Mesenchymal stem cell (in vitro differentiated cells and primary cell): ENCODE results near the gene KCTD5.

ENCODE experiments used
- DNase-seq: peaks from one replicate; pipeline ENCODE4 v3.0.0-alpha.2; 2013
- H2AFZ ChIP-seq: one replicate; pipeline ENCODE4 v1.6.1; 2013; ENCODE audit warnings: low read depth, mild to moderate bottlenecking, control low read depth, inconsistent platforms, low read length, moderate library complexity
- H2AK5ac ChIP-seq: 2 replicates; pipeline ENCODE4 v1.6.1; 2013; ENCODE audit warnings: low read length, moderate library complexity, mild to moderate bottlenecking, inconsistent platforms; ENCODE audit not compliant: severe bottlenecking
- H2BK120ac ChIP-seq: one replicate; pipeline ENCODE4 v1.6.1; 2013; ENCODE audit warnings: low read depth, mild to moderate bottlenecking, inconsistent platforms, low read length, moderate library complexity
- H2BK12ac ChIP-seq, 2 experiments: one replicate each; pipeline ENCODE4 v1.6.1; 2013; ENCODE audit warnings: inconsistent platforms in 2 of 2, low read length in 2 of 2, mild to moderate bottlenecking in 2 of 2, moderate library complexity in 2 of 2, control low read depth in 1 of 2
- H2BK15ac ChIP-seq: one replicate; pipeline ENCODE4 v1.6.1; 2013; ENCODE audit warnings: mild to moderate bottlenecking, low read depth, inconsistent platforms; ENCODE audit not compliant: poor library complexity, severe bottlenecking
- H2BK5ac ChIP-seq: 2 replicates; pipeline ENCODE4 v1.6.1; 2013; ENCODE audit warnings: low read depth, mild to moderate bottlenecking, low read length, control low read depth, inconsistent platforms; ENCODE audit not compliant: poor library complexity, severe bottlenecking
- H3K14ac ChIP-seq, 2 experiments: one replicate each; pipeline ENCODE4 v1.6.1; 2013; ENCODE audit warnings: inconsistent platforms in 2 of 2, low read length in 2 of 2, control low read depth in 1 of 2, mild to moderate bottlenecking in 1 of 2, moderate library complexity in 1 of 2
- H3K18ac ChIP-seq, 2 experiments: one replicate each; pipeline ENCODE4 v1.6.1; 2013; ENCODE audit warnings: inconsistent platforms in 2 of 2, low read length in 2 of 2, control low read depth in 1 of 2, low read depth in 1 of 2, mild to moderate bottlenecking in 1 of 2
- H3K23ac ChIP-seq, 2 experiments: one replicate each; pipeline ENCODE4 v1.6.1; 2013; ENCODE audit warnings: inconsistent platforms in 2 of 2, low read length in 2 of 2, mild to moderate bottlenecking in 2 of 2, moderate library complexity in 2 of 2, control low read depth in 1 of 2
- H3K27ac ChIP-seq: 2 replicates; pipeline ENCODE4 v1.5.1; 2013; ENCODE audit warnings: mild to moderate bottlenecking, moderate library complexity, low read length, control low read depth, inconsistent platforms; ENCODE audit not compliant: poor library complexity, severe bottlenecking
- H3K27me3 ChIP-seq, 2 experiments: 2 replicates each; pipeline versions ENCODE4 v1.6.1 to v1.7.0; 2013; ENCODE audit warnings: low read length in 2 of 2, mild to moderate bottlenecking in 2 of 2, moderate library complexity in 2 of 2, control low read depth in 1 of 2, inconsistent platforms in 1 of 2; ENCODE audit not compliant: control insufficient read depth in 1 of 2, insufficient read depth in 1 of 2
- H3K36me3 ChIP-seq, 2 experiments: 2 replicates each; pipeline versions ENCODE4 v1.6.1 to v1.7.0; 2013; ENCODE audit warnings: low read length in 2 of 2, control low read depth in 1 of 2, inconsistent platforms in 1 of 2, low read depth in 1 of 2, mild to moderate bottlenecking in 1 of 2; ENCODE audit not compliant: insufficient read depth in 2 of 2, control insufficient read depth in 1 of 2
- H3K4ac ChIP-seq, 2 experiments: one replicate each; pipeline ENCODE4 v1.6.1; 2013; ENCODE audit warnings: inconsistent platforms in 2 of 2, low read length in 2 of 2, mild to moderate bottlenecking in 2 of 2, moderate library complexity in 2 of 2, control low read depth in 1 of 2, low read depth in 1 of 2
- H3K4me1 ChIP-seq: 2 replicates; pipeline ENCODE4 v1.6.1; 2013; ENCODE audit warnings: low read depth, low read length, control low read depth; ENCODE audit not compliant: control insufficient read depth, insufficient read depth
- H3K4me2 ChIP-seq: 2 replicates; pipeline ENCODE4 v1.6.1; 2013; ENCODE audit warnings: low read length, mild to moderate bottlenecking, inconsistent platforms; ENCODE audit not compliant: poor library complexity, severe bottlenecking
- H3K4me3 ChIP-seq, 2 experiments: 2 replicates each; pipeline versions ENCODE4 v1.5.1 to v1.7.0; 2013; ENCODE audit warnings: low read length in 2 of 2, mild to moderate bottlenecking in 2 of 2, control low read depth in 1 of 2, low read depth in 1 of 2; ENCODE audit not compliant: insufficient read depth in 1 of 2
- H3K79me1 ChIP-seq: replicated peaks from 2 replicates; pipeline ENCODE4 v1.6.1; 2013; ENCODE audit warnings: mild to moderate bottlenecking, control low read depth, low read length, inconsistent platforms; ENCODE audit not compliant: poor library complexity, severe bottlenecking
- H3K9ac ChIP-seq: 2 replicates; pipeline ENCODE4 v1.7.0; 2013; ENCODE audit warnings: mild to moderate bottlenecking, low read length, moderate library complexity
- H3K9me3 ChIP-seq: 2 replicates; pipeline ENCODE4 v1.7.0; 2013; ENCODE audit warnings: mild to moderate bottlenecking, low read length; ENCODE audit not compliant: control insufficient read depth
- H4K8ac ChIP-seq: one replicate; pipeline ENCODE4 v1.6.1; 2013; ENCODE audit warnings: inconsistent platforms, mild to moderate bottlenecking, low read length, moderate library complexity
- H4K91ac ChIP-seq: one replicate; pipeline ENCODE4 v1.6.1; 2013; ENCODE audit warnings: mild to moderate bottlenecking, low read length, inconsistent platforms
- WGBS: methylation state at CpG from one replicate; pipeline ENCODE4 v1.1.7; 2013; ENCODE audit warnings: mixed read lengths; 5-methylcytosine and 5-hydroxymethylcytosine counted together

The KCTD5 gene

DNA sequence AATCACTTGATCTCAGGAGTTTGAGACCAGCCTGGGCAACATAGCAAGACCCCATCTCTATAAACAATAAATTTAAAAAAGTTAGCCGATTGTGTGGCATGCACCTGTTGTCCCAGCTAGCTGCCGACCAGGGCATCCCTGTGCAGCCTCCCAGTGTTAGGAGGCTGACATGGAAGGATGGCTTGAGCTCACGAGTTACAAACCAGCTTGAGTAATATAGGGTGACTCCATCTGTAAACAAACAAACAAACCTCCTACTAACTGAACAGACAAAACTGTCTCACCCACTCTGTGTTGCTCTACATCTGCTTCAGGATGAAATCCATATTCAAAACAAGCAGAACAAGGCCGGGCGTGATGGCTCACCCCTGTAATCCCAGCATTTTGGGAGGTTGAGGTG, 44.6 kb downstream of the KCTD5 start:
- Histone ChIP-seq H3K36me3 (no peaks in the 10 kb centered on the region), H3K9me3 (no peaks in the 10 kb centered on the region), H3K4me2 (no peak overlapping the region), H3K18ac (no peak overlapping the region), H3K14ac (no peak overlapping the region), H2AK5ac (no peak overlapping the region), H2AFZ (no peak overlapping the region), H2BK15ac (no peak overlapping the region), H4K8ac (no peak overlapping the region), H3K23ac (no peak overlapping the region), H2BK120ac (no peak overlapping the region), H3K27ac (no peak overlapping the region), H3K79me1 (no peaks in the 10 kb centered on the region), H2BK12ac (no peak overlapping the region), H2BK5ac (no peak overlapping the region), H3K4me1 (no peaks in the 10 kb centered on the region), H3K4me3 (no peak overlapping the region), H3K27me3 (peaks cover 12 to 19% of the 10 kb centered on the region in 2 experiments), H3K4ac (no peak overlapping the region), H3K9ac (no peak overlapping the region), H4K91ac (no peak overlapping the region)
- no peak for DNase-seq
- WGBS: 96% methylated on average over 5 of the region's 5 CpGs

DNA sequence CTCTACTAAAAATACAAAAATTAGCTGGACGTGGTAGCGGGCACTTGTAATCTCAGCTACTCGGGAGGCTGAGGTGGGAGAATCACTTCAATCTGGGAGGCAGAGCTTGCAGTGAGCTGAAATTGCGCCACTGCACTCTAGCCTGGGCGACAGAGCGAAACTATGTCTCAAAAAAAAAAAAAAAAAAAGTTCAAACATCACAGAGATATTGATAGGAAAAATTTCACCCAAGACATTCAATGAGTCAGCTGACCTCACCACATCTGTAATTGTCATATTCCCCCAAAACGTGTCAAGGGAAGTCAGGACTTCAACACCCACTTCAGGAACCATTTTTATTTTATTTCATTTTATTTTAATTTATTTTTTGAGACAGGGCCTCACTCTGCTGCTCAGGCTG, 45.7 kb downstream of the KCTD5 start:
- Histone ChIP-seq H3K23ac (no peak overlapping the region), H3K4me2 (no peak overlapping the region), H4K91ac (no peak overlapping the region), H3K27ac (no peak overlapping the region), H3K36me3 (no peaks in the 10 kb centered on the region), H3K4me1 (no peaks in the 10 kb centered on the region), H2AK5ac (no peak overlapping the region), H2BK120ac (no peak overlapping the region), H3K27me3 (peaks cover 15 to 19% of the 10 kb centered on the region in 2 experiments), H2BK15ac (no peak overlapping the region), H4K8ac (no peak overlapping the region), H3K9me3 (no peaks in the 10 kb centered on the region), H3K79me1 (no peaks in the 10 kb centered on the region), H3K9ac (no peak overlapping the region), H2AFZ (no peak overlapping the region), H3K4me3 (no peak overlapping the region), H3K4ac (no peak overlapping the region), H3K14ac (no peak overlapping the region), H2BK12ac (no peak overlapping the region), H3K18ac (no peak overlapping the region), H2BK5ac (no peak overlapping the region)
- DNase-seq: no peak
- 95% methylated on average over 7 of the region's 7 CpGs for WGBS

DNA sequence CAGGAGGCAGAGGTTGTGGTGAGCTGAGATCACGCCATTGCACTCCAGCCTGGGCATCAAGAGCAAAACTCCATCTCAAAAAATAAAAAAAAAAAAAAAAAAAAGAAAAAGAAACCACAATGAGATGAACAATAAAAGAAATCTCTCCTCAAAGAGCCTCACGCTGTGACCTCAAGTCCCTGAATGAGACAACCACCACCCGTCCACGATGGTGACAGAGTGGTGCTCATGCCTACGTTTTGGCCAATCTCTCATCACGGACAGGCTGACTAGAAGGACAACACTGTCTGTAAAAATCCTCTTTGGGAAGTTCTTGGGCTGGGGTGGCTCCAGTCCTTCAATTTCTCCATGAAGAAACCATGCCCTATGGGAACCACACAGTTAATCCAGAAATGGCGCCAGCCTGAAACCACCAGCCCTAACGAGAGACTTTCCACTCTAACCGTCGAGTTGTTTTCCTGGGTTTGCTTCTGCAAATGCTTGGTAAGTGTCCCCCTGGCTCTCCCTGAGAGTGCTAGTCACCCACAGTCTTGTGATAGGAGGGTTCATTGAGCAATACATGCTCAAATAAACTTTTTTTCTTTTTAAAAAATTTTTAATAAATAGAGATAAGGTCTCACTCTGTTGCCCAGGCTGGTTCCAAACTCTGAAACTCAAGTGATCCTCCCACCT, 52.7 kb downstream of the KCTD5 start:
- no peak overlapping the region for H3K14ac ChIP-seq
- DNase-seq: no peak

DNA sequence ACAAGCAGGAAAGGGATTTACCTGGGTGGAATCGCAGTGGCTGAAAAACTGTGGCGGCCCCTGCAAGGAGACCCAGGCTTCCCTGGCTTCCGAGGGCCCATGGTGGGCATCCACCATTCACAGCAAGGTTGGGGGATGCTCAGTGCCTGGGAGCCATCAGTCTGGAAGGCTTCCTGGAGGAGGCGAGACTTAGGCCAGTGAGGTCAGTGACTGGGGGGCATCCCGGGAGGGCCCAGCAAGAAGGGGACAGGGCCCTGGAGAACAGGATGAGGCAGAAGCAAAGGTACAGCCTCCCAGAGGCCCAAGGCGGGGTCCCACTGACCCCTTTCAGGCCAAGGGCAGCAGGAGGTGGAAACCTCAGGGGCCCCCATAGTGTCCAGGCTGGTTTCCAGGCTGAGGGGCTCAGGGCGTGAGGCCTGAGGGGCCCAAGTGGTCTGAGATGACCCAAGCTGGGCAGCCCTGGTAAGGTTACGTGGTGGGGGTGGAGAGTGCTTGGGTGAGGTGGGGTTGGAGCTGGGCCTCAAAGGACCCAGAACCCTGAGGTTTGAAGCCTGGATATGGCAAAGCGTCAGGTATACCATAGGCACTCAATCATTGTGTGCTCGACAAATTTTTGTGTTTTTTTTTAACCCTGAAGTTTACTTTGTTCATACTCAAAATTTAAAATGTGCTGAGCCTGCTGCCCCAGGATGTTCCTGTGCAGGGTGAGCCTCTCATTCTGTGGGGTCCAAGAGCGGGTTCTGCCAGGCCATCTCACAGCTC, 54.3 kb downstream of the KCTD5 start:
- Histone ChIP-seq H2BK120ac (no peak overlapping the region), H3K4ac (no peak overlapping the region), H3K4me2 (no peak overlapping the region), H4K8ac (no peak overlapping the region), H2BK12ac (no peak overlapping the region), H3K4me1 (peaks cover 6% of the 10 kb centered on the region), H2AFZ (no peak overlapping the region), H3K36me3 (no peaks in the 10 kb centered on the region), H3K9me3 (no peaks in the 10 kb centered on the region), H3K4me3 (no peak overlapping the region), H3K23ac (no peak overlapping the region), H3K18ac (no peak overlapping the region), H2BK5ac (no peak overlapping the region), H3K9ac (no peak overlapping the region), H2BK15ac (peak overlapping the region; percentile 5), H3K14ac (no peak overlapping the region), H3K79me1 (no peaks in the 10 kb centered on the region), H4K91ac (no peak overlapping the region), H2AK5ac (no peak overlapping the region), H3K27ac (no peak overlapping the region), H3K27me3 (peaks cover 7 to 13% of the 10 kb centered on the region in 2 experiments)
- no peak for DNase-seq
- WGBS: 96% methylated on average over 11 of the region's 11 CpGs

More for the DNA sequence above, 52.7 kb downstream of the KCTD5 start:
- H3K4me2 ChIP-seq: no peak overlapping the region
- H3K4ac ChIP-seq: no peak overlapping the region
- no peak overlapping the region for H2BK120ac ChIP-seq
- no peak overlapping the region for H3K4me3 ChIP-seq
- H4K8ac ChIP-seq: no peak overlapping the region
- no peak overlapping the region for H3K9ac ChIP-seq
- H3K27me3 ChIP-seq: peaks cover 8 to 12% of the 10 kb centered on the region in 2 experiments
- no peak overlapping the region for H2AK5ac ChIP-seq
- H3K79me1 ChIP-seq: no peaks in the 10 kb centered on the region
- peaks cover 3% of the 10 kb centered on the region for H3K4me1 ChIP-seq
- 93% methylated on average over 9 of the region's 10 CpGs for WGBS
- H3K23ac ChIP-seq: no peak overlapping the region
- H2BK5ac ChIP-seq: no peak overlapping the region
- H2BK15ac ChIP-seq: no peak overlapping the region
- no peak overlapping the region for H2BK12ac ChIP-seq
- H3K27ac ChIP-seq: no peak overlapping the region
- no peaks in the 10 kb centered on the region for H3K36me3 ChIP-seq
- no peaks in the 10 kb centered on the region for H3K9me3 ChIP-seq
- H2AFZ ChIP-seq: peak overlapping the region; percentile 27
- H4K91ac ChIP-seq: no peak overlapping the region
- no peak overlapping the region for H3K18ac ChIP-seq
